Adipocyte (in vitro differentiated cells): ENCODE measurements around the gene RANBP2.
"Not testable (repeated sequence)": the region's sequence is repeated elsewhere in the genome, so short reads cannot be mapped to it uniquely, and the experiment has no call there.

Source experiments
- DNase-seq: peaks from one replicate; pipeline ENCODE4 v3.0.0-alpha.2; 2015; ENCODE audit warnings: low read depth
- H3K27me3 ChIP-seq: replicated peaks from 2 replicates; pipeline ENCODE4 v1.7.0; 2013; ENCODE audit warnings: mild to moderate bottlenecking, low read length, moderate library complexity; ENCODE audit not compliant: control insufficient read depth, insufficient read depth
- H3K36me3 ChIP-seq: 2 replicates; pipeline ENCODE4 v1.7.0; 2013; ENCODE audit warnings: low read length, mild to moderate bottlenecking, moderate library complexity; ENCODE audit not compliant: control insufficient read depth, insufficient read depth, severe bottlenecking
- H3K4me1 ChIP-seq: 2 replicates; pipeline ENCODE4 v1.7.0; 2013; ENCODE audit warnings: mild to moderate bottlenecking, low read length, moderate library complexity; ENCODE audit not compliant: control insufficient read depth, insufficient read depth
- H3K4me3 ChIP-seq: 2 replicates; pipeline ENCODE4 v1.7.0; 2013; ENCODE audit warnings: mild to moderate bottlenecking, low read length, moderate library complexity
- H3K9ac ChIP-seq: 2 replicates; pipeline ENCODE4 v1.7.0; 2013; ENCODE audit warnings: mild to moderate bottlenecking, low read length, moderate library complexity
- H3K9me3 ChIP-seq: 2 replicates; pipeline ENCODE4 v1.7.0; 2013; ENCODE audit warnings: mild to moderate bottlenecking, low read length, moderate library complexity; ENCODE audit not compliant: control insufficient read depth

RANBP2 gene

DNA sequence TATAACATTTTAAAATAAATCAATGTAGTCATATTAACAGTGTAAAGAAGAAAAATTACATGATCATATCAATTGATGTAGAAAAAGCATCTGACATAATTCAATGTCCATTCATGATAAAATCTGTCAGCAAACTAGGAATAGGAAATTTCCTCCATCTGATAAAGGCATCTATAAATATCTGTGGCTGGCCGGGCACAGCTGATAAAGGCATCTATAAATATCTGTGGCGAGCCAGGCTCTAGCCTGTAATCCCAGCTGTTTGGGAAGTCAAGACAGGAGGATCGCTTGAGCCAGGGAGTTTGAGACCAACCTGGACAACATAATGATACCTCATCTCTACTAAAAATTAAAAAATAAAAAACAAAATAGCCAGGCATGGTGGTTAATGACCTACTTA, 18.1 kb upstream of the RANBP2 start:
- Histone ChIP-seq H3K4me1 (no peaks in the 10 kb centered on the region), H3K36me3 (no peaks in the 10 kb centered on the region), H3K9me3 (no peaks in the 10 kb centered on the region), H3K27me3 (no peaks in the 10 kb centered on the region), H3K4me3 (no peak overlapping the region), H3K9ac (no peak overlapping the region)
- DNase-seq: no peak

DNA sequence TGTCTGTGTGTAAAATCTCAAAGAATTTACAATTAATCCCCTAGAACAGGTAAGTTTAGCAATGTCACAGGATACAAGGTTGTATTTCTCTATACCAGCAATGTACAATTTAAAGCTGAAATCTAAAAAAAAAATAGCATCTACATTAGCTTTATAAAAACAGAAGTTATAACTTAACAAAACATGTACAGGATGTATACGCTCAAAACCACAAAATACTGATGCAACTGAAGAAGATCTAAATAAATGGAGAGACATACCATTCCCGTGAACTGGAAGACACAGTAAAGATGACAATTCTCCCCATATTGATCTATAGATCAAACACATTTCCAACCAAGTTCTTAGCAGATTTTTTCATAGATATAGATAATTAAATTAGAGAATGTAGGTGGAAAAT, 17.5 kb upstream of the RANBP2 start:
- no peaks in the 10 kb centered on the region for H3K4me1 ChIP-seq
- DNase-seq: no peak
- H3K4me3 ChIP-seq: no peak overlapping the region
- no peaks in the 10 kb centered on the region for H3K27me3 ChIP-seq
- H3K9me3 ChIP-seq: no peaks in the 10 kb centered on the region
- H3K36me3 ChIP-seq: no peaks in the 10 kb centered on the region
- H3K9ac ChIP-seq: no peak overlapping the region

DNA sequence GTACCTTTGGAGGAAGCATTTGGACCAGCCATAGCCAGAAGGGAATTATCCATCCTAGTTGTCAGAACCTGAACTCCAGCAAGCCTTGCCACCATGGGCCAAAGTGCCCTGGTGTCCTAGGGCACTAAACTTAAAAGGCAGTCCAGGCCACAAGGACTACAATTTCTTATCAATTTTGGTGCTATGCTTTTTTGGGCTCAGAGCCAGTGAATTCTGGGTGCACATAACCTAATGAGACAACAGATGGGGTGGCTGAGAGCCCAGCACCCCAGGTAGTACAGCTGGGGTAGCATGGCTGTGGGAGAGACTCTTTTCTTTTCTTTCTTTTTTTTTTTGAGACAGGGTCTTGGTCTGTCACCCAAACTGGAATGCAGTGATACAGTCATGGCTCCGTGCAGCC, 14.4 kb upstream of the RANBP2 start:
- H3K36me3 ChIP-seq: no peaks in the 10 kb centered on the region
- H3K4me3 ChIP-seq: no peak overlapping the region
- H3K27me3 ChIP-seq: no peaks in the 10 kb centered on the region
- peaks cover 6% of the 10 kb centered on the region for H3K9me3 ChIP-seq
- no peak for DNase-seq
- no peaks in the 10 kb centered on the region for H3K4me1 ChIP-seq
- H3K9ac ChIP-seq: no peak overlapping the region

DNA sequence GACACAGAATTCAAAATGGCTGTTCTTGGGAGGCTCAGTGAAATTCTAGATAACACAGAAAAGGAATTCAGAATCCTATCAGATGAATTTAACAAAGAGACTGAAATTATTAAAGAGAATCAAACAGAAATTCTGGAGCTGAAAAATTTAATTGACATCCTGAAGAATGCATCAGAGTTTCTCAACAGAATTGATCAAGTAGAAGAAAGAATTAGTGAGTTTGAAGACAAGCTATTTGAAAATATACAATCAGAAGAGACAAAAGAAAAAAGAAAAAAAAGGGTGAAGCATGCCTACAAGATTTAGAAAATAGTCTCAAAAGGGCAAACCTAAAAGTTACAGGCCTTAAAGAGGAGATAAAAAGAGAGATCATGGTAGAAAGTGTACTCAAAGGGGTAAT, 12.0 kb upstream of the RANBP2 start:
- Histone ChIP-seq H3K9me3 (peaks cover 6% of the 10 kb centered on the region), H3K9ac (no peak overlapping the region), H3K27me3 (no peaks in the 10 kb centered on the region), H3K4me1 (no peaks in the 10 kb centered on the region), H3K4me3 (no peak overlapping the region), H3K36me3 (no peaks in the 10 kb centered on the region)
- DNase-seq: no peak

DNA sequence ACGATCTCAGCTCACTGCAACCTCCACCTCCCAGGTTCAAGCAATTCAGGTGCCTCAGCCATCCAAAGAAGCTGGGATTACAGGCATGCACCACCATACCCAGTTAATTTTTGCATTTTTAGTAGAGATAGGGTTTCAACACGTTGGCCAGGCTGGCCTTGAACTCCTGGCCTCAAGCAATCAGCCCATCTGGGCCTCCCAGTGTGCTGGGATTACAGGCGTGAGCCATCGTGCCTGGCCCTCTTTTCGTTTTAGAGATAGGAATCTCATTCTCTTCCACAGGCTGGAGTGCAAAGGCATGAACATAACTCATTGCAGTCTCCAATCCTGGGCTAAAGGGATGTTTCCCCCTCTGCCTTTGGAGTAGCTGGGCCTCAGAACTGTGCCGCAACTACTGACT, 2.3 kb upstream of the RANBP2 start:
- not testable (repeated sequence) for H3K9me3 ChIP-seq, H3K9ac ChIP-seq, H3K36me3 ChIP-seq, H3K4me1 ChIP-seq, H3K4me3 ChIP-seq, DNase-seq, H3K27me3 ChIP-seq

DNA sequence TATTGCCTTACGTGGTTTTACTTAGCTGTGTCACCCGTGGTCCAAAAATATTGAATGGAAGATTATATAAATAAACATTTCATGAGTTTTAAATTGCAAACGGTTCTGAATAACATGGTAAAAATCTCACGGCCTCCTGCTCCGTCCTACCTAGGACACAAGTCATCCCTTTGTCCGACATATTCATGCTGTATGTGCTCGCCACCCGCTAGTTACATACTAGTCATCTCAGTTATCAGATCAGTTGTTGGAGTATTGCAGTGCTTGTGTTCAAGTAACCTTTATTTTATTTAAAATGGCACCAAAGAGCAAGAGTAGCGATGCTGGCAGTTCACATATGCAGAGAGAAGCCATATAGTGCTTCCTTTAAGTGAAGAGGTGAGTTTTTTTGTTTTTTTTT, 6.8 kb downstream of the RANBP2 start:
- not testable (repeated sequence) for DNase-seq

DNA sequence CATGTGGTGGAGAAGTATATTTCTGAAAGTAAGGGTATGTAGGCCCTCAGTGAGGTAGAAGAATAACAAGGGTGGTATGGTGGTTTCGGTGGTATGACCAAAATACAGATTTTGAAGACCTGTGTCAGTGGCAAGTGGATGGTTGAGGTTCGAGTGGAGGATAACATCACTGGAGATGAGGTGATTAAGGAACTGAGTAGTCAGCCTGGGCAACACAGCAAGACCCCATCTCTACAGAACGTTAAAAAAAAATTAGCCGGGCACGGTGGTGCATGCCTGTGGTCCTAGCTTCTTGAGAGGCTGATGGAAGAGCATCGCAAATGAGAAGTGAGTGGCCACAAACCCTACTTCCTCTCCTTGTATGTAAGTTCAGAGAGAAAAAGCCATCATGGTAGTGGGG, 15.4 kb downstream of the RANBP2 start:
- not testable (repeated sequence) for H3K9me3 ChIP-seq, H3K9ac ChIP-seq, H3K4me1 ChIP-seq, H3K4me3 ChIP-seq, H3K27me3 ChIP-seq, DNase-seq
- H3K36me3 ChIP-seq: peaks cover 19% of the 10 kb centered on the region

More for the DNA sequence above, 6.8 kb downstream of the RANBP2 start:
- H3K9ac ChIP-seq, H3K4me1 ChIP-seq, H3K4me3 ChIP-seq, H3K27me3 ChIP-seq, H3K9me3 ChIP-seq, H3K36me3 ChIP-seq: not testable (repeated sequence)

DNA sequence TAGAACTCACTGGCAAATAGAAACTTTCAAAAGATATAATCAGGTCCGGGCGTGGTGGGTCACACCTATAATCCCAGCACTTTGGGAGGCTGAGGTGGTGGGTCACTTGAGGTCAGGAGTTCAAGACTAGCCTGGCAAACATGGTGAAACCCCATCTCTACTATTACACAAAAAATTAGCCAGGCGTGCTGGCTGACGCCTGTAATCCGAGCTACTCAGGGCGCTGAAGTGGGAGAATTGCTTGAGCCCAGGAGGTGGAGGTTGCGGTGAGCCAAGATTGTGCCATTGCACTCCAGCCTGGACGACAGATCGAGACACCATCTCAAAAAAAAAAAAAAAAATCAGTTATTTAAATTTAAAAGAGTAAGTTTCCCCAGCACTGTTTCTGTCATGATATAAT, 38.7 kb downstream of the RANBP2 start:
- not testable (repeated sequence) for DNase-seq, H3K4me3 ChIP-seq, H3K9me3 ChIP-seq, H3K9ac ChIP-seq, H3K27me3 ChIP-seq, H3K4me1 ChIP-seq
- H3K36me3 ChIP-seq: peaks cover 47% of the 10 kb centered on the region

DNA sequence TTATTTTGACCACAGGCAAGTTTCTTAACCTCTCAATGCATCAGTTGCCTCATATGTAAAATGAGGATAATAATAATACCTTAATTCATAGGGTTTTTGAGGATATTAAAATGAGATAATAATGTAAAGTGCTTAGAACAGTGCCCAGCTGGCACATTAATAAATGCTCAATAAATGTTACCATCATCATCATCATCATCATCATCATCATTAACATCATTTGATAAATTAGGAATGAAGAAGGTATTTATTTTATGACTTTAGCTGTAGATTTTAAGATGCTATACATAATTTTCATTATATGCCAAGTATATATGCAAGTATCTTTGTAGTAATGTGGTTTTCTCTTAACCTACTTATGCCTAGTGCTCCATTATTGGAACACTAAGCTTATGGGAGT, 43.3 kb downstream of the RANBP2 start:
- not testable (repeated sequence) for H3K4me3 ChIP-seq, DNase-seq, H3K27me3 ChIP-seq, H3K9ac ChIP-seq, H3K4me1 ChIP-seq, H3K9me3 ChIP-seq
- H3K36me3 ChIP-seq: peaks cover 54% of the 10 kb centered on the region

DNA sequence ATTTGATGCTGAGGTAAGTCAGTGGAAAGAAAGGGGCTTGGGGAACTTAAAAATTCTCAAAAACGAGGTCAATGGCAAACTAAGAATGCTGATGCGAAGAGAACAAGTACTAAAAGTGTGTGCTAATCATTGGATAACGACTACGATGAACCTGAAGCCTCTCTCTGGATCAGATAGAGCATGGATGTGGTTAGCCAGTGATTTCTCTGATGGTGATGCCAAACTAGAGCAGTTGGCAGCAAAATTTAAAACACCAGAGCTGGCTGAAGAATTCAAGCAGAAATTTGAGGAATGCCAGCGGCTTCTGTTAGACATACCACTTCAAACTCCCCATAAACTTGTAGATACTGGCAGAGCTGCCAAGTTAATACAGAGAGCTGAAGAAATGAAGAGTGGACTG, 47.4 kb downstream of the RANBP2 start:
- H3K9me3 ChIP-seq, H3K4me3 ChIP-seq, H3K9ac ChIP-seq, H3K27me3 ChIP-seq, H3K4me1 ChIP-seq, DNase-seq: not testable (repeated sequence)
- H3K36me3 ChIP-seq: peaks cover 36% of the 10 kb centered on the region

DNA sequence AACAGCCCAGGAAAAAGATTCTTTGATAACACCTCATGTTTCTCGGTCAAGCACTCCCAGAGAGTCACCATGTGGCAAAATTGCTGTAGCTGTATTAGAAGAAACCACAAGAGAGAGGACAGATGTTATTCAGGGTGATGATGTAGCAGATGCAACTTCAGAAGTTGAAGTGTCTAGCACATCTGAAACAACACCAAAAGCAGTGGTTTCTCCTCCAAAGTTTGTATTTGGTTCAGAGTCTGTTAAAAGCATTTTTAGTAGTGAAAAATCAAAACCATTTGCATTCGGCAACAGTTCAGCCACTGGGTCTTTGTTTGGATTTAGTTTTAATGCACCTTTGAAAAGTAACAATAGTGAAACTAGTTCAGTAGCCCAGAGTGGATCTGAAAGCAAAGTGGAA, 48.6 kb downstream of the RANBP2 start:
- not testable (repeated sequence) for DNase-seq, H3K9me3 ChIP-seq, H3K4me3 ChIP-seq, H3K4me1 ChIP-seq, H3K9ac ChIP-seq, H3K27me3 ChIP-seq
- peaks cover 44% of the 10 kb centered on the region for H3K36me3 ChIP-seq

DNA sequence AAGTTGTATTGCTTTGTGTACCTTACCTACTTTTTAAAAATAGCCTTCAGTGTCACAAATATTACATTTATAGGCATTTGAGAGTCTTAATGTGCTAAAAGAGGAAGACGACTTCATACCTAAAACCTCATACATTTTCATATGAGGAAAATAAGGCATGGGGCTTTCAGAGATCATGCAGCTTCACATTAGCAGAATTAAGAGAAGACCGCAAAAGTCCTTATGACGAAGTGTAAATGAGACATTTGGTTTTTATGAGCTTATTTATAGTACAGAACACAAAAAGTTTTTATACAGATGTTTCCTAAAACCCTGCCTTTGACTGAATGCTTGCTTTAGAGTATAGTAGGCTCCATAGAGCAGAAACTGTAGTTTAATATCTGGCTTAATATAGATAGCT, 57.2 kb downstream of the RANBP2 start:
- no peaks in the 10 kb centered on the region for H3K9me3 ChIP-seq
- peaks cover 3% of the 10 kb centered on the region for H3K4me1 ChIP-seq
- no peak overlapping the region for H3K4me3 ChIP-seq
- no peaks in the 10 kb centered on the region for H3K27me3 ChIP-seq
- no peak for DNase-seq
- H3K9ac ChIP-seq: no peak overlapping the region
- H3K36me3 ChIP-seq: peaks cover 90% of the 10 kb centered on the region
